ENCODE data around the gene TNFRSF8.
A peak's percentile ranks its signal among the peaks of the same experiment; 100 is the strongest.

Gene TNFRSF8

GRCh38 chr1:12183095-12183794, 120.1 kb downstream of the TNFRSF8 start:
- no peak overlapping the region for H3K4me3 ChIP-seq (ENCODE audit: control insufficient read depth, low read depth, low read length)
- TF ChIP-seq, protein P1, sequence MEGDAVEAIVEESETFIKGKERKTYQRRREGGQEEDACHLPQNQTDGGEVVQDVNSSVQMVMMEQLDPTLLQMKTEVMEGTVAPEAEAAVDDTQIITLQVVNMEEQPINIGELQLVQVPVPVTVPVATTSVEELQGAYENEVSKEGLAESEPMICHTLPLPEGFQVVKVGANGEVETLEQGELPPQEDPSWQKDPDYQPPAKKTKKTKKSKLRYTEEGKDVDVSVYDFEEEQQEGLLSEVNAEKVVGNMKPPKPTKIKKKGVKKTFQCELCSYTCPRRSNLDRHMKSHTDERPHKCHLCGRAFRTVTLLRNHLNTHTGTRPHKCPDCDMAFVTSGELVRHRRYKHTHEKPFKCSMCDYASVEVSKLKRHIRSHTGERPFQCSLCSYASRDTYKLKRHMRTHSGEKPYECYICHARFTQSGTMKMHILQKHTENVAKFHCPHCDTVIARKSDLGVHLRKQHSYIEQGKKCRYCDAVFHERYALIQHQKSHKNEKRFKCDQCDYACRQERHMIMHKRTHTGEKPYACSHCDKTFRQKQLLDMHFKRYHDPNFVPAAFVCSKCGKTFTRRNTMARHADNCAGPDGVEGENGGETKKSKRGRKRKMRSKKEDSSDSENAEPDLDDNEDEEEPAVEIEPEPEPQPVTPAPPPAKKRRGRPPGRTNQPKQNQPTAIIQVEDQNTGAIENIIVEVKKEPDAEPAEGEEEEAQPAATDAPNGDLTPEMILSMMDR (conservative IDR thresholded peaks at IDR 0.05; ENCODE audit: control insufficient read depth, insufficient read depth, low read depth, low read length) = no peak

DNA sequence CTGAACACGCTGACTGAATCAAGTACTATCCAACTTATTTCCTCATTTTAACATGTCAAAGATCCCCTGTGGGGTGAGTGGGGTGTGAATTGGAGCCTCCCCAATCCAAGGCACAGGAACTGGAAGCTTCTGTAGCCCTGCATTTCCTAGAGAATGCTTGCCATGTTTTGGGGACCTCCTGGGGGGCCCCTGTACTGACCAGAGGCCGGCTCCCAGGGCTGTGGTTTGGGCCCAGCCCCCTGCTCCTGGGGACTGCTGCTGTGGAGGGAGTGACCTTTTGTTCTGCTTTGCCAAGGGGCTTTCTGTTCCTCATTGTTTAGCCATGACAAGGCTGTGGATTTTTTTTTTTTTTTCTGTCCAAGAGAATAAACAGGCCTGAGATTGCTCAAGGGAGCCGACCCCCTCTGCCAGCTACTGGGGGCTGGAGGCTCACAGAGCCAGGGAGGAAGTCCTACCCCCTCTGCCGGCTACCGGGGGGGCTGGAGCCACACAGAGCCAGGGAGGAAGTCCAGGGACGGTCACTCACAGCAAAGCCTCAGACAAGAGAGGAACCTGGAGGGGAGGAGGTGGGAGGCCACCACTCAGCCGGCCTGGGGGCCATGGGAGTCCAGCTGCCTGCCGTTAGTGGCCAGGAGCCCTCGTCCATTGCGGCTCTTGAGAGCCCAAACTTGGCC, 121.0 kb downstream of the TNFRSF8 start:
- TF ChIP-seq, protein P1 (conservative IDR thresholded peaks at IDR 0.05; ENCODE audit: control insufficient read depth, insufficient read depth, low read depth, low read length) = peak; percentile 27
- peak; percentile 82 for DNase-seq (ENCODE audit: low read depth)
- no peak overlapping the region for H3K4me3 ChIP-seq (ENCODE audit: control insufficient read depth, low read depth, low read length)

More at GRCh38 chr1:12183095-12183794, 120.1 kb downstream of the TNFRSF8 start:
- no peak for DNase-seq (ENCODE audit: low read depth)

- no peak for DNase-seq (ENCODE audit: low read depth)
- H3K4me3 ChIP-seq (ENCODE audit: control insufficient read depth, low read depth, low read length) = no peak overlapping the region
- TF ChIP-seq, protein P1 (conservative IDR thresholded peaks at IDR 0.05; ENCODE audit: control insufficient read depth, insufficient read depth, low read depth, low read length) = no peak
Measured at GRCh38 chr1:12185036-12185917, 122.2 kb downstream of the TNFRSF8 start.

- TF ChIP-seq, protein P1 (conservative IDR thresholded peaks at IDR 0.05; ENCODE audit: control insufficient read depth, insufficient read depth, low read depth, low read length) = no peak
- no peak for DNase-seq (ENCODE audit: low read depth)
- no peak overlapping the region for H3K4me3 ChIP-seq (ENCODE audit: control insufficient read depth, low read depth, low read length)
Measured at GRCh38 chr1:12185918-12186678, 123.0 kb downstream of the TNFRSF8 start.

DNA sequence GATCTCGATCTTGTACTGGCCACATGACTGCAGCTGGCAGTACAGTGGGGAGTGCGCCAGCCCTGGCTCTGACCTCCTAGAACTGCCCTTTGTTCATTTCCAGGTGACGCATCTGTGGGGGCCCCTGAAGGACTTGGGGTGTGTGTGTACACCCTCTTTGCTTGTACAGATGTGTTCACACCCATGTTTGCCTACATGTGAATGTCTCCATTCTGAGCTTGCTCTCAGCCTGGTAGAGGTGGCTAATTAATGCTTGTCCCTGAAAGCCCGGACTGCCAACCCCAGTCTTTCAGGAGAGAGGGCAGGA, 123.5 kb downstream of the TNFRSF8 start:
- H3K4me3 ChIP-seq (ENCODE audit: control insufficient read depth, low read depth, low read length) = no peak overlapping the region
- TF ChIP-seq, protein P1 (conservative IDR thresholded peaks at IDR 0.05; ENCODE audit: control insufficient read depth, insufficient read depth, low read depth, low read length) = no peak
- DNase-seq (ENCODE audit: low read depth) = no peak

GRCh38 chr1:12188115-12188514, 125.0 kb downstream of the TNFRSF8 start:
- TF ChIP-seq, protein P1 (conservative IDR thresholded peaks at IDR 0.05; ENCODE audit: control insufficient read depth, insufficient read depth, low read depth, low read length) = no peak
- no peak overlapping the region for H3K4me3 ChIP-seq (ENCODE audit: control insufficient read depth, low read depth, low read length)
- DNase-seq (ENCODE audit: low read depth) = no peak
